Nephron (organoid): Measurements from ENCODE around the gene HDAC4.

Source experiments
- H3K27ac Mint-ChIP-seq, 3 experiments: 2 replicates each; pipeline ENCODE4 v1.8.0; 2020; ENCODE audit warnings: mixed read lengths in 3 of 3, mild to moderate bottlenecking in 2 of 3, moderate library complexity in 1 of 3
- H3K27me3 Mint-ChIP-seq: 2 replicates; pipeline ENCODE4 v1.8.0; 2021; ENCODE audit warnings: low read depth, mild to moderate bottlenecking, moderate library complexity, mixed read lengths
- H3K36me3 Mint-ChIP-seq: 2 replicates; pipeline ENCODE4 v1.8.0; 2020; ENCODE audit warnings: low read depth, mixed read lengths
- H3K4me1 Mint-ChIP-seq: 2 replicates; pipeline ENCODE4 v1.8.0; 2020; ENCODE audit warnings: mixed read lengths
- H3K4me3 Mint-ChIP-seq, 3 experiments: 2 replicates each; pipeline ENCODE4 v1.8.0; 2020; ENCODE audit warnings: mild to moderate bottlenecking in 3 of 3, mixed read lengths in 3 of 3, moderate library complexity in 2 of 3
- H3K9me3 Mint-ChIP-seq: 2 replicates; pipeline ENCODE4 v1.8.0; 2020; ENCODE audit warnings: mixed read lengths
- CTCF ChIP-seq, 3 experiments: fragments of 200-600 bp; sonication (generic); IDR thresholded peaks; one replicate each; pipeline ENCODE4 v1.5.0; 2021; ENCODE audit warnings: antibody characterized with exemption in 3 of 3; ENCODE audit not compliant: unreplicated experiment in 3 of 3

The HDAC4 gene

DNA sequence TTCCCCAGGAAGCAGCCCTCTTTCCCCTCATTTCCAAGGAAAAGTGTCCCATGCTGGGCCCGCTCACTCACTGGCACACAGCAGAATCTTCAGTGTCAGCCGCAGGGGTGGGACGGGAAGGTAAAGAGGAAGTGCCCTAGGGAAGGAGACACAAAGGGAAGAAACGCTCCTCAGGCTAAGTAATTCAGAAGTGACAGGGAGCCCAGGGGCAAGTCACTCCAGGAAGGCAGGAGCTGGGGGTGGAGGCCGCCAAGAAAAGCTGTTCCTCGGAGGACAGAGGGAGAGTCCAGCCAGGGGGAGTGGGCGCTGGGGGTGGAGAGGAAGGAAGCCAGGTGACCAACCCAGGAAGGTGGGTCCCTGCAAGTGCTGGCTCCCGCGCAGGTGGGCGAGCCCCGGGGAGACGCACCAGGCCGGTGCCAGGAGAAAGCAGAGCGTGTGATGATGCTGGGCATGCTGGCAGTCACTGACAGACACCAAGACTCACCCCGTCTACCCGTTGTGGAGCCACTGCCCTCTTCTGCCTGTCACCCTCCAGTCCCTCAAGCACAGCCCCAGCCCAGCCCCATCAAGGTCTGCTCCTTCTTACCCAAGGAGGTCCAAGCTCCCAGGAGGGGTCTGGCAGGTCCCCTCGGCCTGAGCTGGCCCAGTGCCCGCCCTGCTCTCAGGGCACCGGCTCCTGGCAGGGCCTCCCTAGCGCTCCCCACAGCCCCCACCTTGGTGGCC, 21.7 kb downstream of the HDAC4 start:
- Mint-ChIP-seq H3K36me3 (peaks cover 15% of the 10 kb centered on the region), H3K9me3 (peaks cover 5% of the 10 kb centered on the region), H3K4me3 (no peak overlapping the region), H3K27ac (no peak overlapping the region), H3K4me1 (peaks cover 28% of the 10 kb centered on the region), H3K27me3 (no peaks in the 10 kb centered on the region)
- no peak for TF ChIP-seq CTCF (IDR thresholded peaks at IDR 0.05; ENCODE audit: unreplicated experiment in 3 of 3)

- Mint-ChIP-seq H3K27ac (no peak overlapping the region), H3K9me3 (peaks cover under 1% of the 10 kb centered on the region), H3K4me1 (peaks cover 23% of the 10 kb centered on the region), H3K4me3 (no peak overlapping the region), H3K27me3 (no peaks in the 10 kb centered on the region), H3K36me3 (peaks cover 9% of the 10 kb centered on the region)
- TF ChIP-seq CTCF (IDR thresholded peaks at IDR 0.05; ENCODE audit: unreplicated experiment in 3 of 3): no peak
These were observed 22.6 kb downstream of the HDAC4 start for GRCh38 chr2:239378021-239378917.

DNA sequence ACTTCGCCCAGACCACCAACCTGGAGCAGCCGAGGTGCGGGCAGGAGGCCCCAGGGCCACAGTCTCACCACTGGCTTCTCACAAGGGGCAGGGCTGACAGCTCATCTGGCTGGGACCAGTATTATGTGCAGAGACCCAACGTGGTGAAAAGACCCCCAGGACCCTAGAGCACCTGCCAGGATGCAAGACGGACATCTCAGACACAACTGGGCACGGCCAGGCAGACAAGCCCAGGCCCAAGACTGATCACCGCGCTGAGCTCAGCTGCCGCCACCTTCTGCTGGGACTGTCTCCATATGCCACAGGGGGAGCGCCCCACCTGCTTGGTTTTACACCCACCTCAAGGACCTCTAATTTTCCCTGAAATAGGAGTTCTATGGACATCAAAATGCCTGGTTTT, 23.2 kb downstream of the HDAC4 start:
- H3K27me3 Mint-ChIP-seq: no peaks in the 10 kb centered on the region
- peaks cover 18% of the 10 kb centered on the region for H3K4me1 Mint-ChIP-seq
- no peak for TF ChIP-seq CTCF (IDR thresholded peaks at IDR 0.05; ENCODE audit: unreplicated experiment in 3 of 3)
- H3K4me3 Mint-ChIP-seq: no peak overlapping the region
- no peak overlapping the region for H3K27ac Mint-ChIP-seq
- H3K36me3 Mint-ChIP-seq: peaks cover 8% of the 10 kb centered on the region
- H3K9me3 Mint-ChIP-seq: no peaks in the 10 kb centered on the region

GRCh38 chr2:239376942-239377531, 23.8 kb downstream of the HDAC4 start:
- no peaks in the 10 kb centered on the region for H3K27me3 Mint-ChIP-seq
- TF ChIP-seq CTCF (IDR thresholded peaks at IDR 0.05; ENCODE audit: unreplicated experiment in 3 of 3): no peak
- no peak overlapping the region for H3K4me3 Mint-ChIP-seq
- H3K36me3 Mint-ChIP-seq: peaks cover 8% of the 10 kb centered on the region
- H3K27ac Mint-ChIP-seq: no peak overlapping the region
- no peaks in the 10 kb centered on the region for H3K9me3 Mint-ChIP-seq
- H3K4me1 Mint-ChIP-seq: peaks cover 14% of the 10 kb centered on the region

- Mint-ChIP-seq H3K27me3 (no peaks in the 10 kb centered on the region), H3K9me3 (no peaks in the 10 kb centered on the region)
- no peak for TF ChIP-seq CTCF (IDR thresholded peaks at IDR 0.05; ENCODE audit: unreplicated experiment in 3 of 3)
These were observed 24.5 kb downstream of the HDAC4 start for GRCh38 chr2:239376351-239376750.

More at GRCh38 chr2:239376351-239376750, 24.5 kb downstream of the HDAC4 start:
- H3K27ac Mint-ChIP-seq: no peak overlapping the region
- H3K36me3 Mint-ChIP-seq: peaks cover 8% of the 10 kb centered on the region
- H3K4me1 Mint-ChIP-seq: peaks cover 7% of the 10 kb centered on the region
- no peak overlapping the region for H3K4me3 Mint-ChIP-seq
